ENCODE measurements around the gene AAK1. TPM values are rescaled to one million over a fixed set of nuclear protein-coding genes. Genes with fewer than 3 reads are reported as not detected.
A peak's percentile ranks its signal among the peaks of the same experiment; 100 is the strongest.

Gene AAK1
- total RNA-seq (100 to 1,000 TPM; 220 to 225 TPM), polyA plus RNA-seq (100 to 1,000 TPM in 1 of 2 donors, 10 to 100 TPM in 1; 27.6 to 129 TPM)

DNA sequence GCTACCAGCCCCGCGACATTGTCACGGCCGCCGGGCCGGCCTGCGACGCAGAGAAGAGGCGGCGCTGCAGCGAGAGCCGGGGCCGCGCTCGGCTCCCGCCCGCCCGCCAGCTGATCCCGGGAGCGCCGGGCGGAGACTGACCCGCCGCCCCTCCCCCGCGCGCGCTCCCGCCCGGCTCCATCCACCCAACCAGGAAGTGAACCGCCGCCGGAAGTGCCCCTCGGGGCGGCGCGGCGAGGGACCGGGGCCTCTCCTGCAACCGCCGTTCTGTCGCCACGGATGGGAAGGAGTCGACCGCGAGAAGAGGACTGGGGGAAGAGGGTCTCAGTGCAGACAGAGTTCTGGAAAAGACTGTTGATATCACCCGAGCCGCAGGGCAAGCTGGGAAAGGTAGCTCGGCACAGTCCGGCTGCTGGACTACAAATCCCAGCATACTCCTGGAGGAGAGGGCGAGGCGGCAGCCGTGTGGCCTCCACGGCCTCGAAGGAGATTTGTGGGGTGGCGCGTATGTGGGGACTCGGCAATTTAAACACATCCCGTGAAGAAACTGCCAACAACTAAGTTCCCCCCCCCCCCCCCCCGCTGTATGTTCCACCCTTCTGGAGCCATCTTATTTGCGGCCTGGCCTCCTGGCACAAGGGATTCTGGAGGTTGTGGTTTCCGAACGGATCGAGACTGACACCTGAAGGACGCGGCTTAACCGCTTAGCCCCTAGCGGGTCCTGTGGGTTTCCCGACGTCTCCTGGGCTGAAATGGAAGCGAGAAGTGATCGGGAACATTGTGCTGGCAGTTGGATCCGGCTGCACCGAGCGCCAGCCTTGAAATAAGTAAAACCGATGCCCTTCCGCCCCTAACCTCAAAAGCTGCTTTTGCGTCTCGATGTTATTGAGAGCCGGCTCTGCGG is at the start of gene AAK1:
TSS of gene AAK1 (minus strand) at position 138 of the 904 bp plus-strand sequence. CDS start 699 bp downstream, outside the sequence.
- H3K4me3 ChIP-seq (ENCODE audit: low read length in 2 of 2): peak within 1 kb of the TSS; percentile 91 to 95
- POLR2A ChIA-PET (ENCODE audit: partially characterized antibody): interaction anchor here (0.7 to 9.5 kb wide), 48 partner anchors 9 to 922 kb away, joined by 3 to 217 read pairs (median 7); partner anchors contain the start of genes ANXA4, C2orf42, GMCL1 and NFU1
- Mint-ChIP-seq H3K27me3 (no peaks in the 10 kb centered on the region), H3K4me1 (peaks cover 51 to 71% (median 60%) of the 10 kb centered on the region in 4 donors), H3K4me3 (peak within 1 kb of the TSS; percentile 92 to 99 (median 98)), H3K9me3 (no peaks in the 10 kb centered on the region), H3K36me3 (peaks cover 24 to 48% of the 10 kb centered on the region in 2 donors), H3K27ac (peak within 1 kb of the TSS; percentile 95 to 99 (median 97))
- H3K27me3 ChIP-seq (ENCODE audit: insufficient read depth, low read length): no peaks in the 10 kb centered on the region
- no peaks in the 10 kb centered on the region for H3K36me3 ChIP-seq (ENCODE audit: insufficient read depth, low read length)
- peak within 1 kb of the TSS; percentile 80 for H3K27ac ChIP-seq (ENCODE audit: low read depth, low read length)
- peak; percentile 82 to 90 (median 85) for DNase-seq
- CTCF ChIA-PET (ENCODE audit: partially characterized antibody): interaction anchor here (0.9 to 7.3 kb wide), 18 partner anchors 15 to 83 kb away, joined by 3 to 95 read pairs (median 4); no protein-coding TSS in a partner anchor
- no peaks in the 10 kb centered on the region for H3K9me3 ChIP-seq (ENCODE audit: control insufficient read depth in 1 of 2, low read length in 2 of 2)
- intact Hi-C loops (cut with micrococcal nuclease): loop anchor here (1.0 to 10.0 kb wide), 7 partner anchors 15 to 259 kb away; partner anchors contain the start of genes GFPT1, GMCL1 and NFU1
- H3K4me1 ChIP-seq (ENCODE audit: insufficient read depth, low read length): peaks cover 68% of the 10 kb centered on the region

DNA sequence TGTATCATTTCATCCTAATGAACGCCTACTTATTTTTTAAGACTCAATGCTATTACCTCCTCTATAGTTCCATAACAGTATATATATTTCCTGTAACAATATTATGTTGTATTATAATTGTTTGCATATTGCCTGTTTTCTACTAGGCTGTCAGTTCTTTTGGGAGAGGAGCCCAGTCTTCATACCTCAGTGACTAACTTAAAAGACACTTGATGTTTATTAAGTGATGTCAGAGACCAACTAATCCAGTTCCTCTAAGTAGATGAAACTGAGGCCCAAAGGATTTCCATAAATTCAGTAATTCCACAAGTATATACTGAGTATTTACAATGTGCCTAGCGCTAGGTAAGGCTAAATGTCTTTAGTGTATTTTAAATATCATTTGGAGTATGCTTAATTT is 48.9 kb upstream of the AAK1 start:
- peak overlapping the region in 5 of 8 donors; percentile 43 to 87 (median 80) for H3K4me3 Mint-ChIP-seq
- peak overlapping the region; percentile 68 for H3K27ac ChIP-seq (ENCODE audit: low read depth, low read length)
- no peak overlapping the region for H3K4me3 ChIP-seq (ENCODE audit: low read length in 2 of 2)
- H3K4me1 ChIP-seq (ENCODE audit: insufficient read depth, low read length): peaks cover 88% of the 10 kb centered on the region
- H3K36me3 ChIP-seq (ENCODE audit: insufficient read depth, low read length): no peaks in the 10 kb centered on the region
- no peaks in the 10 kb centered on the region for H3K9me3 Mint-ChIP-seq
- H3K36me3 Mint-ChIP-seq: no peaks in the 10 kb centered on the region
- peak overlapping the region; percentile 91 to 98 (median 97) for H3K27ac Mint-ChIP-seq
- H3K27me3 Mint-ChIP-seq: no peaks in the 10 kb centered on the region
- POLR2A ChIA-PET (ENCODE audit: partially characterized antibody): interaction anchor here (0.8 to 8.6 kb wide), 8 partner anchors 8 to 432 kb away, joined by 3 to 217 read pairs (median 4); partner anchors contain the start of gene AAK1
- CTCF ChIA-PET (ENCODE audit: partially characterized antibody): interaction anchor here (1.1 to 3.0 kb wide), 5 partner anchors 9 to 127 kb away, joined by 3 to 11 read pairs (median 4); no protein-coding TSS in a partner anchor
- intact Hi-C loops (cut with micrococcal nuclease): no loop called here
- peaks cover 67 to 96% (median 81%) of the 10 kb centered on the region in 4 donors for H3K4me1 Mint-ChIP-seq
- no peak for DNase-seq
- H3K27me3 ChIP-seq (ENCODE audit: insufficient read depth, low read length): no peaks in the 10 kb centered on the region
- H3K9me3 ChIP-seq (ENCODE audit: control insufficient read depth in 1 of 2, low read length in 2 of 2): no peaks in the 10 kb centered on the region

DNA sequence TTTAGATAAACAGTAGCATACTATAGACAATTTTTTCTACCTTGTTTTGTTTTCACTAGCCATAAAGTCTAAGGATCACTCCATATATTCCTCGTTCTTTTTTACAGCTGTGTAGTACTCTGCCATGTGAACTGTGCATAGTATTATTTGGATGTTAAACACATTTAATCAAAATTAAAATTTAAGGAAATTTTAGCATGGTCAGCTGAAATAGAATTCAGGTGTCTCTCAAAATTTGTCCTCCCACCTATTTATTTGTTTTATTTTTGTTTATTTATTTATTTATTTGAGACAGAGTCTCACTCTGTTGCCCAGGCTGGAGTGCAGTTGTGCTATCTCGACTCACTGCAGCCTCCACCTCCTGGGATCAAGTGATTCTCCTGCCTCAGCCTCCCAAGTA is 46.4 kb upstream of the AAK1 start:
- Histone ChIP-seq H3K4me1 (ENCODE audit: insufficient read depth, low read length) (peaks cover 73% of the 10 kb centered on the region), H3K27ac (ENCODE audit: low read depth, low read length) (no peak overlapping the region), H3K4me3 (ENCODE audit: low read length in 2 of 2) (no peak overlapping the region), H3K9me3 (ENCODE audit: control insufficient read depth in 1 of 2, low read length in 2 of 2) (no peaks in the 10 kb centered on the region), H3K36me3 (ENCODE audit: insufficient read depth, low read length) (no peaks in the 10 kb centered on the region), H3K27me3 (ENCODE audit: insufficient read depth, low read length) (no peaks in the 10 kb centered on the region)
- no peaks in the 10 kb centered on the region for H3K27me3 Mint-ChIP-seq
- CTCF ChIA-PET (ENCODE audit: partially characterized antibody): interaction anchor here (0.7 kb wide), 1 partner anchor 1746 kb away, joined by 3 read pairs; no protein-coding TSS in a partner anchor
- DNase-seq: no peak
- peaks cover 57 to 92% (median 73%) of the 10 kb centered on the region in 4 donors for H3K4me1 Mint-ChIP-seq
- peak overlapping the region in 3 of 8 donors; percentile 9 to 85 (median 77) for H3K4me3 Mint-ChIP-seq
- H3K9me3 Mint-ChIP-seq: no peaks in the 10 kb centered on the region
- intact Hi-C loops (cut with micrococcal nuclease): loop anchor here (2.0 kb wide), 1 partner anchor 15 kb away; no protein-coding TSS in a partner anchor
- H3K36me3 Mint-ChIP-seq: peaks cover 0 to 3% of the 10 kb centered on the region in 2 donors
- POLR2A ChIA-PET (ENCODE audit: partially characterized antibody): interaction anchor here (0.5 to 6.9 kb wide), 3 partner anchors 41 to 49 kb away, joined by 3 to 63 read pairs (median 3); partner anchors contain the start of gene AAK1
- H3K27ac Mint-ChIP-seq: peak overlapping the region in 4 of 7 donors; percentile 59 to 96 (median 94)

DNA sequence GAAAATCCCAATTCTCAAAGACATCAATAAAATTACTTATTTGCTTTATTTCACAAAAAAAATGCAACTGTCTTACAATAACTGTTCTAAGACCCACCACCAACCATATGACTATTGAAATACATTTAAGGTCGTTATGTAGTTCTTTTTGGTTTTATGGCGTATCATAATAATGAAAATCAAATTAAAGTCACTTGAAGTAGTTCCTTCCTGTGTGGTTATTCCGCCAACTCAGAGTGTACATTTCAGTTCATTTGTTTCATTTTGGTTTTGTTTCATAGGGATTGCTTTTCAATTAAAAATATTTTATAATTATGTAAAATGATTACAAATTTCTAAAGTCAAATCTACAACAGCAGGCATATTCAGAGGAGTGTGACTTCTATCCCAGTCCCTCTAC is 45.9 kb upstream of the AAK1 start:
- DNase-seq: peak in 4 of 5 donors; percentile 16 to 32 (median 27)
- no peaks in the 10 kb centered on the region for H3K9me3 Mint-ChIP-seq
- intact Hi-C loops (cut with micrococcal nuclease): loop anchor here (2.0 kb wide), 1 partner anchor 15 kb away; no protein-coding TSS in a partner anchor
- peaks cover 0 to 3% of the 10 kb centered on the region in 2 donors for H3K36me3 Mint-ChIP-seq
- Histone ChIP-seq H3K4me1 (ENCODE audit: insufficient read depth, low read length) (peaks cover 73% of the 10 kb centered on the region), H3K4me3 (ENCODE audit: low read length in 2 of 2) (no peak overlapping the region), H3K27ac (ENCODE audit: low read depth, low read length) (no peak overlapping the region), H3K36me3 (ENCODE audit: insufficient read depth, low read length) (no peaks in the 10 kb centered on the region), H3K9me3 (ENCODE audit: control insufficient read depth in 1 of 2, low read length in 2 of 2) (no peaks in the 10 kb centered on the region), H3K27me3 (ENCODE audit: insufficient read depth, low read length) (no peaks in the 10 kb centered on the region)
- peaks cover 60 to 92% (median 74%) of the 10 kb centered on the region in 4 donors for H3K4me1 Mint-ChIP-seq
- POLR2A ChIA-PET (ENCODE audit: partially characterized antibody): interaction anchor here (1.3 to 6.9 kb wide), 2 partner anchors 44 to 48 kb away, joined by 3 to 63 read pairs; partner anchors contain the start of gene AAK1
- no peaks in the 10 kb centered on the region for H3K27me3 Mint-ChIP-seq
- peak overlapping the region; percentile 64 to 96 (median 94) for H3K27ac Mint-ChIP-seq
- peak overlapping the region; percentile 47 to 85 (median 76) for H3K4me3 Mint-ChIP-seq
- CTCF ChIA-PET (ENCODE audit: partially characterized antibody): interaction anchor here (0.7 kb wide), 1 partner anchor 1747 kb away, joined by 3 read pairs; no protein-coding TSS in a partner anchor

DNA sequence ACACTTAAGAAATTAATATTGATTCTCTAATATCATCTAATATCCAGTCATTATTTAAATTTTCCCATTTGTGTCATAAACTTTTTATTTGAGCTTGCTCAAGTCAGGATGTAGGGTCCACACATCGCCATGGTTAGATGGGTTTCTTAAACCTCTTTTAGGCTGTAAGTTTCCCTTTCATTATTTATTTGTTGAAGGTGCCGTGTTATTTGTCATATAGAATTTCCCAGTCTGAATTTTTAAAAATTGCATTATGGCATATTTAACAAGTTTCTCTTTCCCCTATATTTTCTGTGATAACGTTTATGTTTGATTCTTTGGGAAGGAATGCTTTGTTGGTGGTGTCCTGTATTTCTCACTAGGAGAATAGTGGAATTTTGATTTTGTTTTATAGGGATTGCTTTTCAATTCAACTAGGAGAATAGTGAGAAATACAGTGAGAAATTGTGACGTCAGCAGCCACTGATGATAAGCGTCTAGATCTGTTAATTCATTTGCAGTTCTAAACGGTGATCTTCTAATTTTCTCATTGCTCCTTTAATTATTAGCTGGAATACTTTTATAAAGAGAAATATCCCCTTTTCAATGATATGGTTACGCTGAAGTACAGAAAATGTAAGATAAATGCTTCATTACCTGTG is 44.6 kb upstream of the AAK1 start:
- H3K27me3 ChIP-seq (ENCODE audit: insufficient read depth, low read length): no peaks in the 10 kb centered on the region
- CTCF ChIA-PET (ENCODE audit: partially characterized antibody): interaction anchor here (0.8 to 1.9 kb wide), 2 partner anchors 29 to 42 kb away, joined by 3 to 4 read pairs; no protein-coding TSS in a partner anchor
- peak overlapping the region in 3 of 8 donors; percentile 3 to 77 (median 77) for H3K4me3 Mint-ChIP-seq
- POLR2A ChIA-PET (ENCODE audit: partially characterized antibody): interaction anchor here (1.1 to 6.9 kb wide), 3 partner anchors 38 to 43 kb away, joined by 3 to 63 read pairs (median 6); partner anchors contain the start of gene AAK1
- no peak overlapping the region for H3K4me3 ChIP-seq (ENCODE audit: low read length in 2 of 2)
- no peaks in the 10 kb centered on the region for H3K9me3 Mint-ChIP-seq
- H3K4me1 Mint-ChIP-seq: peaks cover 60 to 92% (median 75%) of the 10 kb centered on the region in 4 donors
- H3K9me3 ChIP-seq (ENCODE audit: control insufficient read depth in 1 of 2, low read length in 2 of 2): no peaks in the 10 kb centered on the region
- intact Hi-C loops (cut with micrococcal nuclease): loop anchor here (2.0 kb wide), 1 partner anchor 13 kb away; no protein-coding TSS in a partner anchor
- H3K27me3 Mint-ChIP-seq: no peaks in the 10 kb centered on the region
- DNase-seq: no peak
- peaks cover 76% of the 10 kb centered on the region for H3K4me1 ChIP-seq (ENCODE audit: insufficient read depth, low read length)
- H3K27ac ChIP-seq (ENCODE audit: low read depth, low read length): no peak overlapping the region
- H3K27ac Mint-ChIP-seq: peak overlapping the region in 5 of 7 donors; percentile 15 to 95 (median 64)
- peaks cover 0 to 3% of the 10 kb centered on the region in 2 donors for H3K36me3 Mint-ChIP-seq
- no peaks in the 10 kb centered on the region for H3K36me3 ChIP-seq (ENCODE audit: insufficient read depth, low read length)

DNA sequence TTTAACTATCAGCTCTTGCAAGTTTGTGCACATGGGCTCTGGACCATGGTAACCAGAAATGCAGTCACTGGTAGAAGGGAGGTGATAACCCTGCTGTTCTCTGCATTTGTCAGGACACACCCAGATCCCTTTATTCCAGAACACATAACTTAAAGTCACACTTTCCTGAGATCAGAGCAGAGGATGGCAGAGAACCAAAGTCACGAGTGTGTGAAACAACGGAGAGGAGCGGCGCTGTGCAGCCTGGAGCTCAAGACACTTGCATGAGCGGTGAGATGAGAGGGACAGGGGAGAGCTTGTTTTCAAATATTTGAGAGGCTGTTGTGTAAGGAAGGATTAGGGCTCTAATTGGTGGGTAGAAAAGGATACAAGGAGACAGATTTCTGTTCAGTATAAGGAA is 43.3 kb upstream of the AAK1 start:
- no peaks in the 10 kb centered on the region for H3K36me3 ChIP-seq (ENCODE audit: insufficient read depth, low read length)
- H3K4me1 Mint-ChIP-seq: peaks cover 50 to 84% (median 66%) of the 10 kb centered on the region in 4 donors
- DNase-seq: no peak
- H3K9me3 ChIP-seq (ENCODE audit: control insufficient read depth in 1 of 2, low read length in 2 of 2): no peaks in the 10 kb centered on the region
- H3K9me3 Mint-ChIP-seq: no peaks in the 10 kb centered on the region
- no peaks in the 10 kb centered on the region for H3K27me3 ChIP-seq (ENCODE audit: insufficient read depth, low read length)
- H3K4me3 ChIP-seq (ENCODE audit: low read length in 2 of 2): no peak overlapping the region
- ChIA-PET POLR2A (ENCODE audit: partially characterized antibody) (interaction anchor here (0.6 to 6.9 kb wide), 5 partner anchors 8 to 42 kb away, joined by 3 to 63 read pairs (median 3); partner anchors contain the start of gene AAK1), CTCF (ENCODE audit: partially characterized antibody) (interaction anchor here (0.7 to 1.9 kb wide), 4 partner anchors 40 to 127 kb away, joined by 3 to 4 read pairs (median 3); no protein-coding TSS in a partner anchor)
- H3K27me3 Mint-ChIP-seq: no peaks in the 10 kb centered on the region
- peak overlapping the region in 2 of 8 donors; percentile 4 for H3K4me3 Mint-ChIP-seq
- intact Hi-C loops (cut with micrococcal nuclease): no loop called here
- no peak overlapping the region for H3K27ac ChIP-seq (ENCODE audit: low read depth, low read length)
- peaks cover 71% of the 10 kb centered on the region for H3K4me1 ChIP-seq (ENCODE audit: insufficient read depth, low read length)
- H3K27ac Mint-ChIP-seq: peak overlapping the region in 3 of 7 donors; percentile 23 to 57 (median 36)
- peaks cover 0 to 3% of the 10 kb centered on the region in 2 donors for H3K36me3 Mint-ChIP-seq
